Ishikawa (cell line): ENCODE measurements around the gene NDUFB10.

Experiments
- TAF1 ChIP-seq: IDR thresholded peaks from 2 replicates; pipeline ENCODE4 v1.6.1; 2012; ENCODE audit warnings: low read depth, mild to moderate bottlenecking
- TF ChIP-seq, protein P1 (sequence below): IDR thresholded peaks from 2 replicates; pipeline ENCODE4 v1.6.1; 2012

- TF ChIP-seq TAF1, result no peak
- TF ChIP-seq, protein P1, sequence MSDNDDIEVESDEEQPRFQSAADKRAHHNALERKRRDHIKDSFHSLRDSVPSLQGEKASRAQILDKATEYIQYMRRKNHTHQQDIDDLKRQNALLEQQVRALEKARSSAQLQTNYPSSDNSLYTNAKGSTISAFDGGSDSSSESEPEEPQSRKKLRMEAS, result no peak
Observed at GRCh38 chr16:1950559-1950958, 8.8 kb upstream of the NDUFB10 start.
